ENCODE data around the gene TTI1.
"Not testable (repeated sequence)": the region's sequence is repeated elsewhere in the genome, so short reads cannot be mapped to it uniquely, and the experiment has no call there.

The TTI1 gene

DNA sequence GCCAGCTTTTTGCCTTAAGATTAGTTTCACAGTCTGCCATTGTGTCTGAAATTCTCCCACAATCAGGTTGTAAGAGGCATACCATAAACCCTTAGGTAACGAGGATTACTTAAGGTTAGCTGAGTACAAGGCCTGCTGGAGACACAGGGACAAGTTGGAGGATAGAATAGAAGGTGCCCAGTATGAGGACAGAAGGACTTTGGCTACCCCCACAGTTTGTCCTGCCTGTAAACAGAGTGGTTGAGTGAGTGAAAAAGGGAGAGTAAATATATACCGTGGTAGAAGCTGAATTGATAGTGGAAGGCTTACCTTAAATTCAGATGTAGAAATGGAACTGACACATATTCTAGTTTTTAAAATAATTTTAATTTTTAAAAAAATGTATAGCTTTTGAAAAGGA, 19.6 kb upstream of the TTI1 start:
- DNase-seq, result no peak

DNA sequence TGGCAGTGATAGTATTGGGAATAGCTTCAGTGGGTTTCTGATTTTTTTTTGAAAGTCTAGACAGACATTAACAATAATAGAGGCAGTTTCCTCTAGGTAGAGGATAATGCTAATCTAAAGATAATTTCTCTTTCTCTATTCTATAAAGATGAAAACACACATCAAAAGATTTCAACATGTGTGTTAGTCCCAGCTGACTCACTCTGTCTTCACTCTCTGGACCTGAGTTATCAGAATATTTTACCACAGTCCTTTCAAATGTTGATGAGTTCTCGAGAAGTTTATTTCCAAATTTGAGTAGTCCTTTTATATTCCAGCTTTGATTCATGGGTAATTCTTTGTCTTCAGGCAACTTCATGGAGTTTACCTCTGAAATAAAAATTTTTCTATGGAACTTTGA, 17.4 kb upstream of the TTI1 start:
- DNase-seq, result no peak

DNA sequence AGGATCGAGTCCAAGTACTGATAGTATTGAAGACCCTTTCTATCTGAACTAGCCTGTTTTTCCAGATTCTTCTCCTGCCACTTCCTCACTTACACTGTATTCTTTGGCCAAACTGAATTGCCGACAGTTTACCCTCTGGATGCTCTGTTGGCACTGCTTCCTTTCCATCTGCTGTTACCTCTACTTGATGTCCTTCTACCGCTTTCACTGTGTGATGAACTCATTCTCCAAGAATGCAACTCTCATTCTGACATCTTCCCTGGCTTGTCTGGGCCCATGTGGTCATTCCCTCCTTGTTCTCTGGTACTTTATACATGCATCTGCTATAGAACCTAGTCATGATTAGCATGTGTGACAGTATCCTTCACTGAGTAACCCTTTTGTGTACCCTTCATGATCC, 16.5 kb upstream of the TTI1 start:
- DNase-seq, result peak; percentile 12

DNA sequence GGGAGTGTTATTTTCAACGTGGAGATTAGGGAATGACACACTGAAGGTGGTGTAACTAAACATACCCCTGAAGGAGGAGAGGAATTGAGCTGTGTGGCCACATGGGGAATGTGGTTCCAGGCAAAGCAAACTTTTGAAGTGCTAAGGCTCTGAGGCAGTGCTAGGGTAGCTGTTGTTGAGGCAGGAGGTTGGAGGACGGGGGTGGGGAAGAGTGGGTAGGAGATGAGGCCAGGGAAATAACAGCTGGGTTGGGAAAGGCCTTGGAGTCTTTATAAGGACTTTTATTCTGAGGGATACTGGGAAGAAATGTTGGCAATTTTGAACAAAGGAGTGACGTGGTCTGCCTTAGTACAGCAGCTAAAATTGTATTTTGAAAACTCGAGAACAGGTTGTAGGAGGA, 13.3 kb upstream of the TTI1 start:
- DNase-seq, result no peak

DNA sequence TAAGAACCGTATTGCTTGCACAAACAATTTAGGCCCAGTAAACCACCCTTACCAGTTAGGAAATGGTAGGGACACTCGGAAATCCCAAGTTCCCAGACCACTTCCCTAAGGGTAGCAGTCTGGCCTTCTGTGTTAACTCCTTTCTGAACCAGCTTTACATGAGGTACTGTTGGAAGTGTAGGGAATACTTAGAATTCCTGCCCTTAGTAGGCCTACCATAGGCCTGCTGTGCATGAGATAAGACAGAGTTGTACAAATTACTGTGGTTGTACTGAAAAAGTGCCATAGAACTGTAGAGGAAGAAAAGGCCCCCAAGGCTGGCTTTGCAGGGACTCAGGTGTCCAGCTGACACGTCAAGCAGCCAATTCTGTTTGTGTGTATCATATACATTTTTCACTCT, 11.4 kb upstream of the TTI1 start:
- no peak for DNase-seq

DNA sequence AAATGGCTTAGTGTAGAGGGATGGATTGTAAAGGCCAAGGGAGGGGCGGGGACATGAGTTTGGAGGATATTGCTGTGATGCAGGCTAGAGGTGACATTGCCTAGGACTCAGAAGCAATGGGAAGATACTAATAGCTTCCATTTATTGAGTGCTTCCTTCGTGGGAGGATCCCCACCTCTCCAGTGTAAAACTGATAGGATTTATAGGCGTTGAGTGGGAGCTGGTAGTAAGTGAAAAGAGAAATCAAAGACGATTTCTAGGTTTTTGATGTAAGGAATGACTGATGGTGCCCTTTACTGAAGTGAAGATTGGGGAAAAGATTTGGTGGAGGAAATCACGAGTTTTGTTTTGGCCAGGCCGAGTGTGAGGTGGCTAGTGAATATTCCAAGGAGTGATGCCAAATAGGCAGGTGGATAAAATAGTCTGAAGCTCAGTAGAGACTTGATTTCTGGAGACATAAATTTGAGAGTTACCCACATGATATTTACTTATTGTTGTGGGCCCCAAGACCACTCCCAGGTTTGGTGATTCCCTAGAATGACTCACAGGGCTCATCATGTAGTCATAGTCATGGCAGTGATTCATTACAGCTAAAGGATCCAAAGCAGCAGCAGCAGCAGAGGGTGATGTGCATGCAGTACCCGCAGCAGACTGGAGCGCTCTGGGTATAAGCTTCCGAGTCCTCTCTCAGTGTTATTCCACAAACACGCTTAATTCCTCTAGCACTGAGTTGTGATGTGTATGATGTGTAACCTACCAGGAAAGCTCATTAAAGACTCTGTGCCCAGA, 10.4 kb upstream of the TTI1 start:
- DNase-seq, result no peak

DNA sequence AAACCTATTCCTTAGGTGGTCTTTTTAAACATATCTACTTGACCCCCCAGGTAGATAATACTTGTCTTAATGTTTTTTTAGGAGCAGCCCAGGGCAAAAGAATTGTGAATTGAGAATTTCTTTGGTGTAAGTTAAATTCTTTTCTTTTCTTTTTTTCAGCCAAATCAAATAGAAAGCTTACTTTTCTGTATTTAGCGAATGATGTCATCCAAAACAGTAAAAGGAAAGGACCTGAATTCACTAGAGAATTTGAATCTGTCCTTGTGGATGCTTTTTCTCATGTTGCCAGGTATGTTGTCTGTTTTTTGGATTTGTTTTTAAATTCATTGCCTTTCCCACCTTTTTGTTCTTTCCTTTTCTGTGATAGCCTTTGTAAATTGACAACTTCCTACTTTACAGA, 7.0 kb upstream of the TTI1 start:
- no peak for DNase-seq

DNA sequence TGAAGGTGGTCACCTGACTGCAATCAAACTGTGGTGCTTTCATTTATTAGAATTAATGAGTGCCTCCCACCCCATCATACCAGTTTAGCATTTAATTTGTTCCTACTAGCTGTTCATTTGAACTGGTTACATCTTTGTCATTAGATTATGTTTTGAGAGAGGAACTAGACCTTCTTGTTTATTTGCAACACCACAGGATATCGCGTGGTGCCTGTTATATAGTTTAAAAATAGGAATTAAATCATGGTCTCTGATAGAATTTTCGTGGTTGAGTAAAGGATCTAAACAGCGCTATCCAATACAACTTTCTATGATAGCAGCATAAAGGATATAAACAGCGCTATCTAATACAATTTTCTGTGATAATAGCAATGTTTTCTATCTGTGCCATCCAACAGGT, 3.1 kb upstream of the TTI1 start:
- DNase-seq, result no peak

DNA sequence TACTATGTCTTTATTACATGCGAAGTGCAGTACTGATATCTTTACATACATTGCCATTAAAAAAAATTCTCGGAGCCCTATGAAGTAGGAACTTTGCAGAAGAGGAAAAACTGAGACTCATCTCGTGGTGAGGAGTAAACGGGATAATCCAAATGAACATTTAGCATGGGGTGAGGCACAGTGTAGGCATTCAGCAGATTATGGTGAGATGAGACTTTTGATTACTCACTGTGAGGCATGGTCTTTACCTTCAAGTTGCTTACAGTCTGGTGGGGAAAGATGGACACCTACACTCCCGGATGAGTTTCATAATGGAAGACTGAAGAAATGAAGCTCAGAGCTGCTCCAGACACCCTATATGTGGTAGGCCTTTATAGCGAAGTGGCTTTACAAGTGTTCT, 1.7 kb upstream of the TTI1 start:
- DNase-seq, result no peak

DNA sequence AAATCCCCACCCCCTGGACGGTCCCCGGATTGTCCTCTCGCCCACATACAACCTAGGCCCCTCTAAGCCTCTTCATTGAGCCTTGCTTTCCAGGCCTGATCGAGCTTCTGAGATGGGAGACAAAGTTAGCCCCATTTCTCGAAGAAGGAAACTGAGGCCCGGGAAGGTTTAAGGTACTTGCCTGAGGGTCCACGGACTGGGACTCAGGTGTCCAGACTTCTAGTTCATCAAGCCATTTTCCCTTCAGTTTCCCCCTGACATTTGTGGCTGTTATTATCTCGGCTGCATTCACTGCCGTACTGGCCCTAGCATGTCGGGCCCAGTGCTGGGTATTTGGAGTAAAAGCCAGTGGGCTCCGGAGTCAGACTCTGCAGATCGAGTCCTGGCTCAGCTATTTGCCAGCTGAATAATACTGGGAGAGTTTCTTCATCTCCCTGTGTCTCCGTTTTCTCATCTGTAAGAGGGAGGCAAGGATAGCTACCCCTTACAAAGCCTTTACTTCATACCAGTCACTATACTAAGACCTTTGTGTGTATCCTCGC, 923 bp upstream of the TTI1 start:
- DNase-seq, result no peak

DNA sequence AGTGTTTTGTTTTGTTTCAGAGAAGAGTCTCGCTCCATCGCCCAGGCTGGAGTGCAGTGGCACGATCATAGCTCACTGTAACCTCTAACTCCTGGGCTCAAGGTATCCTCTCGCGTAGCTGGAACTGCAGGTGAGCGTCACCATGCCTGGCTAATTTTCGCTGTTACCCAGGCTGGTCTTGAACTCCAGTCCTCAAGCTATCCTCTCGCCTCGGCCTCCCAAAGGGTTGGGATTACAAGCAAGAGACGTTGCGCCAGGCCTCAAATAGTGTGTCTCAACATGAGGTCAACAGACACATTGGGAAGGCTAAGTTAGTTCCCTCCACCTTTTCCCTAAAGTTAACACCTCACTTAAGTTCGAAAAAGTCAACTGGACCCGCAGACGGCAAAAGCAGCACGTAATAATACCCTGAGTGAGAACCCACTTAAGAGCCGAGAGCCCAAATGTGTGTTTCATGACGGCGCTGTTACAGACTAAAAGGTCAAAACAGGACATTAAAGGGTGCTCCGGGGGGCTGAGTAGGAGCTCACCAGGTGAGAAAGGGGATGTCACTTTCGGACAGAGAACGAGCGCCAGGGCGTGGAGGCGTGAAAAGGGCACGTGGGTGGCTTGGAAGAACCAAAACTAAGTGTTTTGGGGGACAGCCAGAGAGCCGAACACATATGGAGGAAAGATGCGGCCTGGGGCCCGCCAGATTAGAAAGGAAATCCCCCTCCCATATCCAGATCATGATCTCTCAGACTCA, 499 bp downstream of the TTI1 start:
- DNase-seq, result no peak

DNA sequence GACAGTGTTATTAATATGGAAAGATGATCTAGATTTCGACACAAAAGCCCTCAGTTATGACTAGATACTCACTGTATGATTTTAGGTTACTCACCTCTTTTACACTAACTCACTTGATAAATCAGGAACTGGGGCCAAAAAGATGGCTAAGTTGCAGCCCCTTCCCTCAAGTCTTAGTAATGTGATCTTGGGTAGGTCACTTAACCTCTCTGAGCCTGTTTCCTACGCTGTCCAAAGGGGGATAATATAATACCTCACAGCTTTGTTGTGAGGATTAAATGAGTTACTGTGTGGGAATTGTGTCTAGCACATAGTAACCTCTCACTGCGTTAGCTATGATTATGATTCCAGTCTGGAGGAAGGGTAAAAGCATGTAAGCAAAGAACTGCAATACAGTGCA, 1.3 kb downstream of the TTI1 start:
- no peak for DNase-seq

DNA sequence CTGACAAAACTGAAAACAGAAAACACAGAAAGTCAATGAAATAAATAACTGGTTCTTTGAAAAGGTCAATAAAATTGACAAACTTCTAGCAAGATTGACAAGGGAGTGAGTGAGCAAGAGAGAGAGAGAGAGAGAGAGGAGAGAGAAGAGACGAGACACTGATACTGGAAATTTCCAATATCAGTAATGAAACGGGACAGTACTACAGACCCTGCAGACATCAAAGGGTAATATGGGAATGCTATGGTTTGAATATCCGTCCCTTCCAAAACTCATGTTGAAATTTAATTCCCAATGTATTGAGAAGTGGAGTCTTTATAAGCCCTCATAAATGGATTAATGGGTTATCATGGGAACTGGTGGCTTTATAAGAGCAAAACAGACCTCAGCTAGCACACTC, 3.8 kb downstream of the TTI1 start:
- DNase-seq, result no peak

DNA sequence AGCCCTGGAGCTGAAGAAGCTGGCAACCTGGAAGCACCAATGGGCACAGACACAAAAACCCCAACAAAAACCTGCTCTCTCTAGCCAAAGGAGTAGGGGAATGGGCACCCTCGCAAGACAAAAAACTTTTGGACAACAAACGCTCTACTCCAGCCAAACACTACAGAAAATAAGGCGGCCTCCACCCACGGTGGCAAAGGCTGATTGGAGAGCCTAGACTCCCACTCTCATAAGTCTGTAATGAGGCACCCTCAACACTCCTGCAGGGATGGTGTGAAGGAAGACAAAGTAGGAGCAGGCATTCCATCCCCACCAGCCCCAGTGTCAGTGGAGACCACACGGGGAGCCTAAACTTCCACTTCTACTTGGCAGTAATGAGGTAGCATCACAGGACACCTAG, 8.8 kb downstream of the TTI1 start:
- no peak for DNase-seq

DNA sequence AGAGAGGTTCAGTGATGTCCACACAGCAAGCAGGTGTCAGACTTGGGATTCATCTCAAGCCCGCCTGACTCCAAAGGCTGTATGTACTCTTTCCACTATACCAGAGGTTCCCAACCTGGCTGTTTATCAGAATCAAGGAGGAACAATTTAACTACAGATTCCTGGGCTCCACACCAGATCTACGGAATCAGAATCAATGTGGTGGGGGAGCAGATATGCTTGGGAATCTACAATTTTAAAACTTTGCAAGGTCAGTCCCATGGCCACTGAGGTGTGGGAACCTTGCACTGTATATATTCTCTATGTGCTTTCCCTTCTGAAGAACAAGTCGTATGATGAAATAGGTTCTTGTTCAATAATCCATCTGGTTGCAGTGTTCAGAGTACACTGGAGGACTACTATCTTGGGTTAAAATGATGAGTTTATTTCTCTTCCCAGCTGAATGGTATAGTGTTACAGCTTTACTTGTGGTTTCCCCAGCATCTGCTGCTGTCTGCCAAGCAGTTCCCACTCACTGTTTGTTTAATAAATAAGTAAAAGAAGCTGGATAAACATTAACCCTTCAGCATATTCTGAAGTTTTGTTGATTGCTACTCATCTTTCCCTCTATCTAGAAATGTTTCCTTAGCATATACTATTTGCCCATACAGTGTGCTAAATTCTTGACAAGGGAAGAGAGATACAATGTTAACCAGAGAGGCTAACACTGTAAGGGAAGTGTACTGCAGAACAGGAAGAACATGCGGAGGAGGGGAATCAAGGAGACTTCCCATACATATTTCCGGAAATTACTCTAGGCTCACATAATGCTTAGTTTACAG, 9.9 kb downstream of the TTI1 start:
- DNase-seq, result peak; percentile 49

DNA sequence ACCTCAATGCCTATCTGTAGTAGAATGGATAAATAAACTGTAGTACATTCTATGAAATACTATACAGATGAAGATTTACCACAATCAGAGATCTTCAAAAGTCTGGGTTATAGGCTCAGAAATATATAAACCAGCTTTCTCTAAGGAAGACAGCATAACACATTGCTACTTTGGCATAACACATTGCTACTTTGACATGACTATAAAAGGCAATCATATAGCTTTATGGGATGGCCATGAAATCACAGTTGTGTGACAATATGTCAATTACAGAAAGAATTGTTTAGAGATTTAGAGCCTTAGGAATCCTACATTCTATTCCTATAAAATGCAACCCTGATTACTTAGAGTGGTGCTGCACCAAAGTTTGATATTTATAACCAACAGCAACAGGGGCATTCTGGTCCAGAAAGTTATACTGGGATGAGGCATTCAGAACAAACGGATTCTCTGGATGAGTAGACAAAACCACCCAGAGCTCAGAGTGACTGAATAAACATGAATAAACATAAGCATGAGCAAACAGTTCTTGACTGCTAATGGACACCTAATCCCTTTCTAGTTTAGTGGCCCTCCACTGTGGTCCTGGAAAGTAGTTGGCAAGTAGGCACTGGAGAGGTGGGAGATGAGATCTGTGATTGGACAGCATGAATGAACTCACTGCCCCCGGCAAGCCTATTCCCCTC, 12.0 kb downstream of the TTI1 start:
- peak; percentile 61 for DNase-seq

DNA sequence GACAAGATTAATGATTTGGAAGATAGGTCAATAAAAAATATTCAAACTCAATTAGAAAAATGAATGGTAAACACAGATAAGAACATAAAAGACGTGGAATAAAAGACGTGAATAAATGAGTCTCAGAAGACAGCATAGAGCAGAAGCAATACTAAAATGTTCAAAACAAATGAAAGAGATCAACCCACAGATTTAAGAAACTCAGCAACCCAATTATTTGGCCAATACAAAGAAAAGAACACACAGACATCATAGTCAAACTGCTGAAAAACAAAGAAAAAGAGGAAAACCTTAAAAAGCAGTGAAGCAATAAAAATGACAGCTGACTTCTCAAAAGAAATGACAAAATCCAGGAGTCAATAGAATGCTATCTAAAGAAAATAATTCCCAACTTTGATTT, 14.9 kb downstream of the TTI1 start:
- no peak for DNase-seq

DNA sequence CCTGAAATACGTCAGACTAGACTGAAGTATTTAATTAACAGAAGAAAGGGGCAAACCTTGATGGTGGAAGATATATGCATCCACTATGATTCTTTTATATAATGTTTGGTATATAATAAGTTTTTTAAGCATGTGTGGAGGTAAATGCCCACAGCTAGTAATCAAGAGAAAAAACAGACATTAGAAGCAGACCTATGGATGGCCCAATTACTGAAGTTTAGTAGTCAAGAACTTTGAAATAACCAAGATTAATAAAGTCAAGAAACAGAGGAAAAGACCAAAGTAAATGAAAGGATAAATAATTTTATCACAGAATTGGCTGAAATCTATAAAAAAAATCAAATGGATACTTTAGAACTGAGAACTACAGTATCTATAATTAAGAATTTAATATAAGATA, 15.3 kb downstream of the TTI1 start:
- no peak for DNase-seq

DNA sequence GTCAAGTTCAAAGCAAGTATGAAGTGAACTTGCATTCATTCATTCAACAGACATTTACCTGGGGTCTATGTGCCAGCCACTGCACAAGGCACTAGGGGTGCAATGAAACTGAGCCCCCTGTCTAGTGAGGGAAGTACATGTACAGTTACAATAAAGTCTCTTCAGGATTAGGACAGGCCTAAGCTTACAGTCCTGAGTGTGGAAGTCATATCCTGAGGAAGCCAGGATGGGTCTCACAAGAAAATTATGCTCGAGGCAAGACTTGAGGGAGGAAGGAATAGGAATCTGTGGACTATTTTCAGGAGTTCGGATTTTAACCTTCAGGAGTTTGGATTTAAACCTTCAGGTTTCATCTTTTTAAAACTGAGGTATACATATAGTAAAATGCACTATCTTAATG, 19.4 kb downstream of the TTI1 start:
- no peak for DNase-seq

DNA sequence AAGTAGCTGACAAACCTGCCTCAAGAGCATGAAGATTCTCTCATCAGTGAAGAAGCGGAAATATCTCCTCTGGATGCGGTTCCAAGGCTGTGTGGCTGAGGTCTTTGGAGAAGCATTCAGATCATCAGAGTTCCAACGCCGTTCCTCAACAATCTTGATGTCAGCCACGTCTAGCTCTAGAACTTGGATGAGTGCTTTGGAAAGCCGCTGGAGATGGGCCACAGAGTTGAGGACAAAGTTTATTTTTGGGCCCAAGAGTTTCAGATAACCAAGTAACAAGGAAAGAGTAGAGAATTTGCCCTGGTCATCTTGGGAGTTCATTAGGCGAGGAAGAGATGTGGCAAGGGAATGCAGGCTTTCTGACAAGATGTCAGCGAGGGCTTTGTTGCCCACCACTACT, 20.9 kb downstream of the TTI1 start:
- no peak for DNase-seq

DNA sequence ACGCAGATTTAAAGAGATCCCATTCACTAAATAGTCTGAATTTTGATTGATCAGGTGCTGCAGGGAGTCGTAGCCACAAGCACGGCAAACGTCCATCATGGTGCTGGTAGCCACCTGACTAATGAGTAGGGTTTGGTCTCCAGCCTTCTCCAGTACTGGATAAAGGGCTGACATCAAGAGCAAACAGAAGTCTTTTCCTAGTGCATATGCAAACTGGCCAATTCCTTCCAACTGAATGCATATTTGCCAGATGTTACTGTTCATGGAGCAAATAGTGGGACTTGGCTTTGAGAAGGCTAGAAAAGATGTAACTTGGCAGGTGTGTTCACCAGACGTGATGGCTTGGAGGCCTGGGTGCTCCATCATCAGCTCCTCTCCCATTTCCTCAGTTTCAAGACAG, 21.6 kb downstream of the TTI1 start:
- DNase-seq, result no peak

DNA sequence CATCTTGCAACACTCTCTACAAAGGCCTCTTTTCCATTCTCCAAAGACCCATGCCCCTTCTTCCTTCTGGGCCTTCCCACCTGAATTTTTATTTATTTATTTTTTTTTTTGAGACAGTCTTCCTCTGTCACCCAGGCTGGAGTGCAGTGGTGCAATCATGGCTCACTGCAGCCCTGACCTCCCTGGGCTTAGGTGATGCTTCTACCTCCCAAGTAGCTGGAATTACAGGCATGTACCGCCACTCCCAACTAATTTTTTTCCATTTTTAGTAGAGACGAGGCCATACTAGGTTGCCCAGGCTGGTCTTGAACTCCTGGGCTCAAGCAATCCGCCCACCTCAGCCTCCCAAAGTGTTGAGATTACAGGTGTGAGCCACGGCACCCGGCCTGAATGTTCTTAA, 23.8 kb downstream of the TTI1 start:
- not testable (repeated sequence) for DNase-seq
